ENCODE measurements around the gene ARHGAP44.

The ARHGAP44 gene, protein sequence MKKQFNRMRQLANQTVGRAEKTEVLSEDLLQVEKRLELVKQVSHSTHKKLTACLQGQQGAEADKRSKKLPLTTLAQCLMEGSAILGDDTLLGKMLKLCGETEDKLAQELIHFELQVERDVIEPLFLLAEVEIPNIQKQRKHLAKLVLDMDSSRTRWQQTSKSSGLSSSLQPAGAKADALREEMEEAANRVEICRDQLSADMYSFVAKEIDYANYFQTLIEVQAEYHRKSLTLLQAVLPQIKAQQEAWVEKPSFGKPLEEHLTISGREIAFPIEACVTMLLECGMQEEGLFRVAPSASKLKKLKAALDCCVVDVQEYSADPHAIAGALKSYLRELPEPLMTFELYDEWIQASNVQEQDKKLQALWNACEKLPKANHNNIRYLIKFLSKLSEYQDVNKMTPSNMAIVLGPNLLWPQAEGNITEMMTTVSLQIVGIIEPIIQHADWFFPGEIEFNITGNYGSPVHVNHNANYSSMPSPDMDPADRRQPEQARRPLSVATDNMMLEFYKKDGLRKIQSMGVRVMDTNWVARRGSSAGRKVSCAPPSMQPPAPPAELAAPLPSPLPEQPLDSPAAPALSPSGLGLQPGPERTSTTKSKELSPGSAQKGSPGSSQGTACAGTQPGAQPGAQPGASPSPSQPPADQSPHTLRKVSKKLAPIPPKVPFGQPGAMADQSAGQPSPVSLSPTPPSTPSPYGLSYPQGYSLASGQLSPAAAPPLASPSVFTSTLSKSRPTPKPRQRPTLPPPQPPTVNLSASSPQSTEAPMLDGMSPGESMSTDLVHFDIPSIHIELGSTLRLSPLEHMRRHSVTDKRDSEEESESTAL

DNA sequence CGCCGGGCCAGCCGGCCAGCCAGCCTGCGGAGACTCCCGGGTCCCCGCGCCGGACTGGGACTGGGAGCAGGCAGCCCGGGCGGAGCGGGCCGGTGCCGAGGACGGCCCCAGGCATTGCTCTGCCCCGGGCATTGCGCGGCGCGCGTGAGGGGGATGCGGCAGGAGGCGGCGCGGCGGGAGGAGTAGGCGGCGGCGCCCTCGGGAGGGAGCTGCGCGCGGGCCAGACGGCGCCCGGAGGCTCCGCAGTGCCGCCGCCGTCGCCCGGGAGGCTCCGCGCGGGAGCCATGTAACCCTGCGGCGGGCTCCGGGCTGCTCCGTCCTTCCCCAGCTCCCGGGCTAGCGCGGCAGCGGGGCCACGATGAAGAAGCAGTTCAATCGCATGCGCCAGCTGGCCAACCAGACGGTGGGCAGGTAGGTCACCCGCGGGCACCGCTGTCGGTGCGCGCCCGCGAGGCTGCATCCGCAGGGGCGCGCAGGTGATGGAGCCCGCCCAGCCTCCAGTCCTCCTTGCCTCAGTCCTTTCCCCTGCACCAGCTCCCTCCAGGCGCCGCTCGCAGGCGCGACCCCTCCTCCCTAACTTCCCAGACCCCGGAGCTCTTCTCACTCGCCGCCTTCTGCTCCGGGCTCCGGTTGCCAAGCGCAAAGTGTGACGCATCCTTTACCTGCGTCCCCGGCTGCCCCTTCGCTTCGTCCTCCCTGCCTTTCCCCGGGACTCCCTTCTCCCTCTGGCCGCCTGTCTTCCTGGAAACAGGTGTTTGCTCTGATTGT lies at the start of gene ARHGAP44:
TSS of gene ARHGAP44 (plus strand) at position 18 of the 768 bp plus-strand sequence. CDS start at position 359, 341 bp downstream.
- DNase-seq = peak; percentile 0

DNA sequence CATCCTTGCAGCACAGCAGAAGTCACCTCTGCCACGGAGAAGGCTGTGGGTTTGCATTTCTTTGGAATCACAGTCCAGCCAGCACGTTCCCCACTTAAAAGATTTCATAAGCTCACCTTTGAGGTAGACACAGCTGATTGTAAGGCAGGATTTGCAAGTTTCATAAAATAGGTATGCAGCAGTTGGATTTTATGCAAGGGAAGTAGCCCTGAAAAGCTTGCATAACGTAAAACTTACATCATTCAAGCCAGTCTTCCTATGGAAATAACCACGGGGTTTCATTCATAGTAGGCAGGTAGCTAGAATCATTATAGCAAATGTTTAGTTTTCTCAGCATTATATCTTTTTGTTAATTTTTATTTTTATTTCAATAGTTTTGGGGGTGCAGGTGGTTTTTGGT lies 49.8 kb upstream of the ARHGAP44 start:
- no peak for DNase-seq

- no peak for DNase-seq
These were observed 46.3 kb upstream of the ARHGAP44 start for GRCh38 chr17:12743046-12743445.

- no peak for DNase-seq
These were observed 45.0 kb upstream of the ARHGAP44 start for GRCh38 chr17:12744298-12744697.

DNA sequence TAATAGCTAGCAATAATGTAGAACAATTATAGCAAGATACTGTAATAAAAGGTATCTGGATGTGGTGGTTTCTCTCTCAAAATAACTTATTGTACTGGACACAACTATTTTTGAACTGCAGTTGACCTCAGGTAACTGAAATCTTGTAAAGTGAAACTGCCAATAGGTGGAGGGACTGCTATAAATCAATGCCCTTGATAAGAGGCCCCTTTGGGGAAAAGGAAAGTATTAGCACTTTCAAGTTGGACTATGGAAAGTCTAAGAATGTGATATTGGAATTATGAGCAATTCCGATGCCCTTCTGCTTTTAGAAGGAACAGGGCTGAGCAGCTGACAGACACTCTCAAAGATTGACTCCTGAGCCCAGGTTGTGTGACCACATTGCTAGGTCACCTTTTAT lies 44.5 kb upstream of the ARHGAP44 start:
- DNase-seq = no peak

DNA sequence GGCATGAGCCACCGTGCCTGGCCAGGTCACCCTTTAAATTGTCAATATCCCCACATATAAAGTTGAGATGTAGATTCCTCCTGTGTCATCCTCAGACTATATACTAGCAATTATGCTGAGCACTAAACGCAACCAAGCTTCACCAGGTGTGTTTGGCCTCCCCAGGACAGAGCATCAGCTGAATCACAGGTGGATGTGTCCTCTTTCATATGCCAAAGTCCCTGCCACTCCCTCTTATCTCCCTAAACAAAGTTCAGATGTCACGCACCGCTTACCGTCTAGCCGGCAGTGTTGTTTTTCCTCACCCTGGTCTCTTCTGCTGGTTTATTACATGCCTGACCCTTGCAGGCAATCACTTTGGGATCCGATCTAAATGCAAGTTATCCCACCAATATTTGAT lies 43.8 kb upstream of the ARHGAP44 start:
- no peak for DNase-seq

DNA sequence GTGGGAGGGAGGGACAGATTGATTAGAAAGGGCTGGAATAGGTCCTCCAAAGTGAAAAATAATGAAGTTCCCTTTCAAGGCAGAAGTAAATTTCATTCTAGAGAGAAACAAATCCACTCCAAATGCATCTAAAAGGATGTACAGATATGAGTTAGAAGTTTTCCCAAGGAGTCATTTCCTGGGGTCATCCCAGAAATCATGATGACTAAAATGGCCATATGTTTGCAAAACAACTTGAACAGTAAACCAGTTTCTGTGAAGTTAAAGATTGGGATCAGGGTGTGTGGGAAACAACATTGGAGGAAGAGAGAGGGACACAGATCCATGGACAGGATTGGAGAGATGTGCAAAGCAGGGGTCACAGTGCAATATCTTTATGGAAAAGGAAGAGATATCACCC lies 32.5 kb upstream of the ARHGAP44 start:
- no peak for DNase-seq

GRCh38 chr17:12759090-12759489 lies 30.2 kb upstream of the ARHGAP44 start:
- no peak for DNase-seq

DNA sequence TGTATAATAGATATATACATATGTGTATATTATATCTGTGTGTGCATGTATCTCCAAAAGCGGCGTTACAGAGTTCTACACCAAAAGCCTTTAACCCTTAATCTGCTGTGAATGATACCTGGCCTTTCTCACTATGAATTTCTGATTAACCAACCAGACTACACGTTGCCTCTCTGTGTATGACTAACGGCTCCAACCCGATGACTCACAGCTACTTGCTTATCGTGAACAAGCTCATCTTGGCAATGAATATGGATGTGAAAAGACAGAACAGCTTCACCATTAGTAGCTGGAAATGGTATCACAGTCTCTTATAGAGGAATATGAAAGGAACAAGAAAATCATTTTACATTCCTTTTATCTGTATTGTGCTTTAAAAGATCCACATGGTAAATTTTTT lies 23.8 kb upstream of the ARHGAP44 start:
- DNase-seq = no peak

- no peak for DNase-seq
These were observed 21.0 kb upstream of the ARHGAP44 start for GRCh38 chr17:12768255-12768654.

GRCh38 chr17:12769981-12770380 lies 19.3 kb upstream of the ARHGAP44 start:
- no peak for DNase-seq

DNA sequence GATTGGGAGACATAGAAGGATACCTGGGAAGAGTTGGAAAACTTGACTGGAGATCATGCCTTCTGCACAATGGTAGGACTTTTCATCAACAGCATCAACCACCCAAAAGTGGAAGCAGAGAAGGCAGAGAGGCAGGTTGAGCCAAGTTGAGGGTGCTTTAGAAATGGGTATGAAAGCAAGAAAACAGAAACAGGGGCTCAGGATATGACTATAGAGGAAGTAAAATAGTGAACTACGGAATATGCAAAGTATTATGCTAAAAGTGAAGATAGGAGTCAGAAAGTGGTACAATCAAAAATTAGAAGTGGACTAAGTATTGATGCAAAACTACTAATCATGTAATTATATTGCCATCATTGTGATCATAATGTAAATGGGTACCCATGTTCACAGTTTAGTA lies 16.1 kb upstream of the ARHGAP44 start:
- DNase-seq = no peak

DNA sequence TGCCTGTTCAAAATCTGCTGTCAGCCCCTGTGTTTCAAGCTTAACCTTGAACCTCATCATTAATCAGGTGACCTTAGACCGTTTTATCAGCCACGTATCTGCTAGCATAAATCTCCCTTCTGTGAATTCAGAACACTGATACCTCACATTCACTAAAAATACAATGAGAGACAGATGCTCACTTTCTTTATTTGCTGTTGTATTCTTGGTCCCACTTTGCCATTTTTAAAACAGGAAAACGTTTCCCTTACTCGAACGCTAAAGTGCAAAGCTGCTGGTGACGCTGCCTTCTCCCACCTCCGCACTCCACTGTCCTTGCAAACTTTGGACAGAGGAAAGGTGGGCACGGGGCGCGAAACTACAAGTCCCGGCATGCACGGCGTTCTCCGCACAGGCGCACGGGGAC lies 220 bp upstream of the ARHGAP44 start:
- DNase-seq = no peak

- DNase-seq = no peak
These were observed 1.2 kb downstream of the ARHGAP44 start for GRCh38 chr17:12790249-12791106.

DNA sequence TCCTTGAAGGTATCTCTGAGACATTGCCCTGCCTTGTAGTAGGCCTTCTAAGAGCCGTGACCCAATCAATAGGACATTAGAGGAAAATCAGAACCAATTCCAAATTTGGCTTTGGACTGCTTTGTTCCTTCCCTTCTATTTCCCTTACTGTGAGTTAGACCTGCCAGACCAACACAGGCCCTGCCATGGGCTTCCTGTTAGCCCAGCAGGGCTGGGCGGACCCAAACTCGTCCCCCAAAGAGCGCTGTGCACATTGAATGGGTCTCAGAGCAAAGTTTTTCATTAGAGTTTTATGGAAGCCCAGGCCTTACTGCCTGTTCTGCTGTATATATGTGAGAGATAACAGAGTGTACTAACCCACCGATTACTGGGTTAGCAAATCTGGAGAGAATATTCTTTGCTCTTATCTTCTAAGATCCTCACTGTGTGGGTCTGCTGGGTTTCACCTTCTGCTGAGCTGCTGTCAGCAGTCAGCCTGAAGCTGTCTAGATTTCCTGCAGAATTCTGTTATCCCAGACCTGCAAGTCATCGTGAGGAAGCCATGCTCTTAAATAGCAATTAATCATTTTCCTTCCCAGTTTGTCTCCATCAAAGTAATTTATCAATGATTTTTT lies 5.7 kb downstream of the ARHGAP44 start:
- no peak for DNase-seq

- DNase-seq = no peak
These were observed 11.6 kb downstream of the ARHGAP44 start for GRCh38 chr17:12800855-12801365.

DNA sequence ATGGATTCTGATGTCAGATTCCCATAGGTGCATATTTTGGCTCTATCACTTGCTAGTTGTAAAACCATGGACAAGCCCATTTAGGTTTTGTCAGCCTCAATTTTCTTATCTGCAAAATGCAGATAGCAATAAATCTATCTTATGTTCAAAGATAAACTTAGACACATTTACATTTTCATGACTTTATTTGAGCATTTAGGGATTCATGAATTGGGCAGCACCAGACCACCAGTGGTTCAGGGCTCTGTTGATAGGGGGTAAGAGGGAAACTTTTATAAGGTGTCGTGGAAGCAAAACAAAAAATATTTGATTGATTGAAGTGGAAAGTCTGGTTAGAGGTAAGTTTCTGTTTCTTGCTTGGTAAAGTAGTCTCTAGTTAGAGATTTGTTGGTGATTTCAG lies 17.3 kb downstream of the ARHGAP44 start:
- no peak for DNase-seq

- DNase-seq = no peak
These were observed 19.4 kb downstream of the ARHGAP44 start for GRCh38 chr17:12808723-12809122.

- no peak for DNase-seq
These were observed 23.6 kb downstream of the ARHGAP44 start for GRCh38 chr17:12812877-12813276.

GRCh38 chr17:12813664-12814063 lies 24.4 kb downstream of the ARHGAP44 start:
- no peak for DNase-seq

DNA sequence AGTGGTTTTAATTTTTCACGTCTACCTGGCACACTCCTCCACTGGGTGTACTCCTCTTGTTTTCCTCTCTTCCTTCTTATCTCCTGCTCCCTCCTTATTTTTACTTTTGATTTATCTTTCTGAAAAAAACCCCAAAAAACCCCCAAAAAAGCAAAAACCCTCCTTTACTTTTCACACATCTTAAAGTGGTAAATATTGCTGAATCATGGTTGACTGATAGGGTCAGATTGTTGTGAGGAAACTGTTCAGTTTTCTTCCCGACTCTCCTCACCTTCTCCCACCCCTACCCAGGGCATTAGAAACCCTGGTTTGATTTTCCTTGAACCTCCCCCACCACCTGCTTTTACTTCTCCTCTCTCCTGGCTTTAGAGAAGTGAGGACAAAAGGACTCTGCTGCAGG lies 25.4 kb downstream of the ARHGAP44 start:
- DNase-seq = no peak

Data from KG1 (cell line).